Neural crest cell (in vitro differentiated cells): Measurements from ENCODE around the gene CPAMD8. TPM values are rescaled to one million over a fixed set of nuclear protein-coding genes. Genes with fewer than 3 reads are reported as not detected.

ENCODE experiments used
- DNase-seq: peaks from one replicate; pipeline ENCODE4 v3.0.0; 2021; ENCODE audit warnings: low read depth, mixed read lengths, low spot score
- H3K27ac Mint-ChIP-seq: one replicate; pipeline ENCODE4 v1.8.0; 2021; ENCODE audit warnings: mild to moderate bottlenecking, mixed read lengths; ENCODE audit not compliant: unreplicated experiment
- H3K27me3 Mint-ChIP-seq: 2 replicates; pipeline ENCODE4 v1.8.0; 2021; ENCODE audit warnings: low read depth, mild to moderate bottlenecking, mixed read lengths
- H3K36me3 Mint-ChIP-seq: 2 replicates; pipeline ENCODE4 v1.8.0; 2021; ENCODE audit warnings: low read depth, mild to moderate bottlenecking, mixed read lengths
- H3K4me1 Mint-ChIP-seq: 2 replicates; pipeline ENCODE4 v1.8.0; 2021; ENCODE audit warnings: mixed read lengths
- H3K4me3 Mint-ChIP-seq: one replicate; pipeline ENCODE4 v1.8.0; 2021; ENCODE audit warnings: mild to moderate bottlenecking, mixed read lengths
- H3K9me3 Mint-ChIP-seq: 2 replicates; pipeline ENCODE4 v1.8.0; 2021; ENCODE audit warnings: mixed read lengths
- CTCF ChIP-seq: fragments of 200-600 bp; sonication (generic); conservative IDR thresholded peaks from 2 replicates; pipeline ENCODE4 v1.5.0; 2021; ENCODE audit warnings: antibody characterized with exemption, mild to moderate bottlenecking
- total RNA-seq: library from RNA; stranded (reverse); gene quantifications from 2 replicates; pipeline ENCODE4 v1.2.1, GENCODE V29; 2021

The CPAMD8 gene
- total RNA-seq, 1 donor from 2014 or later = 14.5 TPM

GRCh38 chr19:16889883-16890460 is 136.6 kb downstream of the CPAMD8 start:
- Mint-ChIP-seq H3K36me3 (no peaks in the 10 kb centered on the region), H3K9me3 (no peaks in the 10 kb centered on the region), H3K4me1 (no peaks in the 10 kb centered on the region), H3K4me3 (no peak overlapping the region), H3K27ac (no peak overlapping the region), H3K27me3 (peaks cover 3% of the 10 kb centered on the region)
- no peak for TF ChIP-seq CTCF
- DNase-seq = no peak

- TF ChIP-seq CTCF = no peak
- no peaks in the 10 kb centered on the region for H3K9me3 Mint-ChIP-seq
- H3K36me3 Mint-ChIP-seq = no peaks in the 10 kb centered on the region
These were observed 137.2 kb downstream of the CPAMD8 start for GRCh38 chr19:16889366-16889882.

GRCh38 chr19:16888629-16889365 is 137.8 kb downstream of the CPAMD8 start, which contains the start of gene F2RL3:
Gene F2RL3 (plus strand): TSS chr19:16888999. CDS start chr19:16889190, 191 bp downstream.
- no peak for DNase-seq
- Mint-ChIP-seq H3K36me3 (no peaks in the 10 kb centered on the region), H3K27ac (no peak within 1 kb of the TSS), H3K4me1 (no peaks in the 10 kb centered on the region), H3K4me3 (no peak within 1 kb of the TSS), H3K9me3 (no peaks in the 10 kb centered on the region), H3K27me3 (no peaks in the 10 kb centered on the region)
- no peak for TF ChIP-seq CTCF

More at GRCh38 chr19:16889366-16889882, 137.2 kb downstream of the CPAMD8 start:
- no peak for DNase-seq
- Mint-ChIP-seq H3K4me1 (no peaks in the 10 kb centered on the region), H3K27me3 (no peaks in the 10 kb centered on the region), H3K4me3 (no peak overlapping the region), H3K27ac (no peak overlapping the region)

- no peaks in the 10 kb centered on the region for H3K27me3 Mint-ChIP-seq
- TF ChIP-seq CTCF = no peak
- no peak overlapping the region for H3K4me3 Mint-ChIP-seq
- H3K36me3 Mint-ChIP-seq = no peaks in the 10 kb centered on the region
- no peaks in the 10 kb centered on the region for H3K4me1 Mint-ChIP-seq
- no peak for DNase-seq
- H3K27ac Mint-ChIP-seq = no peak overlapping the region
- no peaks in the 10 kb centered on the region for H3K9me3 Mint-ChIP-seq
These were observed 139.0 kb downstream of the CPAMD8 start for GRCh38 chr19:16887353-16888265.

GRCh38 chr19:16886305-16886880 is 140.2 kb downstream of the CPAMD8 start:
- no peak overlapping the region for H3K4me3 Mint-ChIP-seq
- no peak overlapping the region for H3K27ac Mint-ChIP-seq
- no peak for TF ChIP-seq CTCF
- H3K27me3 Mint-ChIP-seq = no peaks in the 10 kb centered on the region
- DNase-seq = no peak
- H3K4me1 Mint-ChIP-seq = no peaks in the 10 kb centered on the region
- H3K9me3 Mint-ChIP-seq = peaks cover 7% of the 10 kb centered on the region
- H3K36me3 Mint-ChIP-seq = peaks cover 8% of the 10 kb centered on the region
